NT2/D1 (cell line): ENCODE data around the gene GLIS1.

Experiments
- YY1 ChIP-seq: IDR thresholded peaks from 2 replicates; pipeline ENCODE4 v1.6.1; 2011; ENCODE audit not compliant: insufficient read length, insufficient read depth
- ZNF274 ChIP-seq: IDR thresholded peaks from 2 replicates; pipeline ENCODE4 v1.6.1; 2011; ENCODE audit warnings: mild to moderate bottlenecking, low read depth, low read length

GRCh38 chr1:53554592-53555305 lies 184.2 kb downstream of the GLIS1 start:
- TF ChIP-seq YY1: no peak
- no peak for TF ChIP-seq ZNF274
